ENCODE measurements around the gene HSD11B1. TPM values are rescaled to one million over a fixed set of nuclear protein-coding genes. Genes with fewer than 3 reads are reported as not detected.

HSD11B1 gene
- total and polyA plus RNA-seq, 12 donors: 0.59 to 15.7 (median 3.0) TPM

GRCh38 chr1:209747580-209748262 is 43.1 kb downstream of the HSD11B1 start:
- H3K9me3 ChIP-seq: no peaks in the 10 kb centered on the region
- ATAC-seq (peak; percentile 95 to 99 (median 98)), DNase-seq (peak; percentile 87 to 91)
- intact Hi-C loops (cut with DNase I): loop anchor here (2.0 to 10.0 kb wide), 17 partner anchors 40 to 173 kb away; no protein-coding TSS in a partner anchor
- peak overlapping the region in 7 of 10 donors; percentile 15 to 44 (median 41) for H3K4me3 ChIP-seq
- H3K36me3 ChIP-seq: no peaks in the 10 kb centered on the region
- H3K27ac ChIP-seq: peak overlapping the region in 9 of 10 donors; percentile 46 to 69 (median 55)
- TF ChIP-seq CTCF (IDR thresholded peaks at IDR 0.05): peak; percentile 77 to 96 (median 92)
- 12 to 14% methylated on average over 37 of the region's 37 CpGs for WGBS, 2 donors
- peaks cover under 1 to 49% (median 30%) of the 10 kb centered on the region in 9 donors for H3K4me1 ChIP-seq
- H3K27me3 ChIP-seq: no peaks in the 10 kb centered on the region

GRCh38 chr1:209748620-209749019 is 44.0 kb downstream of the HSD11B1 start:
- intact Hi-C loops (cut with DNase I): loop anchor here (2.0 to 10.0 kb wide), 16 partner anchors 41 to 174 kb away; no protein-coding TSS in a partner anchor
- WGBS, 2 donors: 69 to 73% methylated on average over 4 of the region's 4 CpGs
- no peak overlapping the region for H3K4me3 ChIP-seq
- H3K9me3 ChIP-seq: no peaks in the 10 kb centered on the region
- ATAC-seq (no peak), DNase-seq (no peak)
- no peaks in the 10 kb centered on the region for H3K36me3 ChIP-seq
- TF ChIP-seq CTCF (IDR thresholded peaks at IDR 0.05): no peak
- peaks cover 0 to 40% (median 21%) of the 10 kb centered on the region in 9 donors for H3K4me1 ChIP-seq
- peak overlapping the region in 1 of 10 donors; percentile 69 for H3K27ac ChIP-seq
- no peaks in the 10 kb centered on the region for H3K27me3 ChIP-seq

GRCh38 chr1:209749205-209749604 is 44.6 kb downstream of the HSD11B1 start:
- no peak for ATAC-seq
- intact Hi-C loops (cut with DNase I): loop anchor here (2.0 to 10.0 kb wide), 16 partner anchors 42 to 174 kb away; no protein-coding TSS in a partner anchor

More at GRCh38 chr1:209749205-209749604, 44.6 kb downstream of the HSD11B1 start:
- 71 to 76% methylated on average over 2 of the region's 2 CpGs for WGBS, 2 donors
- Histone ChIP-seq H3K9me3 (no peaks in the 10 kb centered on the region), H3K27me3 (no peaks in the 10 kb centered on the region), H3K4me1 (peaks cover 0 to 40% (median 20%) of the 10 kb centered on the region in 9 donors), H3K27ac (no peak overlapping the region), H3K36me3 (no peaks in the 10 kb centered on the region), H3K4me3 (no peak overlapping the region)
- TF ChIP-seq CTCF (IDR thresholded peaks at IDR 0.05): no peak
- DNase-seq: no peak
